Cardiac septum (tissue), 1 donor: Measurements from ENCODE around the gene CROCC. TPM values are rescaled to one million over a fixed set of nuclear protein-coding genes. Genes with fewer than 3 reads are reported as not detected.

Experiments
- DNase-seq: peaks from one replicate; pipeline ENCODE4 v3.0.0-alpha.2; 2020; ENCODE audit warnings: low spot score
- intact Hi-C: fragments of 100-400 bp; cut with DNase I; formaldehyde crosslinking; loops from one replicate; pipeline ENCODE4 v1.14.0; 2022
- total RNA-seq: library from RNA; stranded (reverse); fragmentation: NEBNext Ultra II Directional; extraction: Animal tissue kit (Norgen Biotek cat#: 25700); gene quantifications from one replicate; pipeline ENCODE4 v1.2.1, GENCODE V29; 2021
- donor health status: DM: no; HTN: no; CAD: no.

Gene CROCC
- total RNA-seq, 1 donor from 2014 or later = 7.4 TPM

DNA sequence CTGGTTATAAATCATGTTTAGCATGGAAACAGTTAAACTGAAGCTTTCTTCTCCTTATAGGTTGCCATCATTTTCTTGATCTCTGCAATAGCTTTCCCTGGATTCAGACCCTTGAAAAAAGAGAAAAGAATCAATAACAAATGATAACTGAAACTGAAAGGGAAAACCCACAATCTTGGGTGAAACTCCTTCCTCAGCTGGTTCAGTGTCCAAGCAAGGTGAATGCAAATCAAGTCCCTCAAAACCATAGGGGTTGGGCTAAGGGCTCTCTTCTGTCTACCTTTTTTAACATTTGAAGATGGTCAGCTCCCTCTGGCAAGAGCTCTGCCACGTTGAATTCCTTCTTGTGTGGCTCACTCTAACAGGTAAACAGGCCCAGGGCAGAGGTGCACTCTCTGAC lies 97.1 kb downstream of the CROCC start:
- DNase-seq = no peak
- intact Hi-C loops = no loop called here

DNA sequence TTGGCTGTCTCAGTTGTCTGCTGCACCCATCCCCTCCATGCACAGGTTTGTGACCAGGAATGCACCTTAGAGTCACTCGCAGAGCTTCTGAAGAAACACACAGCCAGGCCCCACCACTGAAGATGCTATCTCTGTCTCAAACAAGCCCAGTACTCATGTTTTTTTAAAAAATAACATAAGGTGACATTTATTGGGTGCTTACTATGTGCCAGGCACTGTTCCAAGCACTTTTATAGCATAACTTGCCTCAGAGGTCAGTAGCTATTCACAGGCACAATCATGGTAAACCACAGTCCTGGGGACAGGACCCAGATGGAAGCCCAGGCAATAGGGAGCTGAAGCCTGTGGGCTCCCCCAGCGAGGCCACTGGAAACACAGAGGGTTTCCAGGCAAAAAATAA lies 98.8 kb downstream of the CROCC start:
- no peak for DNase-seq
- intact Hi-C loops = no loop called here

DNA sequence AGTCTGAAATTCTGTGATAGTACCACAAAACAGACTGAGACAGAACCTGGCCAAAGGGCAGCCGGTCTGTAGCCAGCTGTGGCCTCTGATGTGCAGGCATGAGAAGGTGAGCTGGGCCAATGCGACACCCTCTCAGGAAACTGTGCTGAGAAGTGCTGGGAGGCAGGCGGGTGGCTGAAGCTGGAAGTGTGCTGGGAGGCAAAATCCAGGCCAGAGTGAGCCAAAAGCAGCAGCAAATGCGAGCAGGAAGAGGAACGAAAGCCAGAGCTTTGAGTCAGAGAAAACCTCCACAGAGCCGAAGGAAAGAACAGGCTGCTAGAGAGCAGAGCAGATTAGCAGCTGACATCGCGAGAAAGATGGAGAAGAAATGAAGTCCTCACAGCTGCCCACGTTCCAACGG lies 100.2 kb downstream of the CROCC start:
- intact Hi-C loops = no loop called here
- no peak for DNase-seq

Other genes starting within 250 kb of the CROCC start
- 6,195 TPM for gene RNU1-4, start 181.4 kb upstream of the CROCC start, total RNA-seq
- gene RNU1-2, start 26.0 kb upstream of the CROCC start, total RNA-seq = 6,195 TPM
- 4.8 TPM for gene MFAP2, start 58.7 kb downstream of the CROCC start, total RNA-seq
- 13.3 TPM for gene ATP13A2, start 90.0 kb downstream of the CROCC start, total RNA-seq
- 260 TPM for gene SDHB, start 132.1 kb downstream of the CROCC start, total RNA-seq
- gene PADI2, start 197.5 kb downstream of the CROCC start, total RNA-seq = 1.3 TPM